Uterus (tissue), 2 donors: ENCODE results near the gene OXCT2.

ENCODE experiments used
- CTCF ChIP-seq, 4 experiments: fragments of 200-600 bp in 2 of 4; fragments of 450-650 bp in 2 of 4; sonication (generic) in 2 of 4; IDR thresholded peaks; one replicate each; pipeline ENCODE4 v1.5.1; 2016 to 2019; ENCODE audit warnings: antibody characterized with exemption in 4 of 4, mild to moderate bottlenecking in 2 of 4, moderate library complexity in 1 of 4
- POLR2A ChIP-seq, 2 donors: fragments of 450-650 bp; IDR thresholded peaks; one replicate each; pipeline ENCODE4 v1.6.1; 2016; ENCODE audit warnings: antibody characterized with exemption in 2 of 2, mild to moderate bottlenecking in 1 of 2, moderate library complexity in 1 of 2

- TF ChIP-seq POLR2A (IDR thresholded peaks at IDR 0.05) (no peak), CTCF (IDR thresholded peaks at IDR 0.05) (no peak)
Measured at GRCh38 chr1:39727221-39727931, 43.8 kb downstream of the OXCT2 start.
